ENCODE measurements around the gene TRMT61A. TPM values are rescaled to one million over a fixed set of nuclear protein-coding genes. Genes with fewer than 3 reads are reported as not detected.
A peak's percentile ranks its signal among the peaks of the same experiment; 100 is the strongest.

The TRMT61A gene
- total and polyA plus RNA-seq, 2 of the 13 experiments (the other 11 are each of a cell fraction or from before 2014, with no cell fraction given) = 6.5 to 13.6 TPM

- TF ChIP-seq DRAP1 (CRISPR knock-in tag; IDR thresholded peaks at IDR 0.05) = no peak; the same call in 1 of the 2 replicates
- no peak for TF ChIP-seq ZNF546 (CRISPR knock-in tag; conservative IDR thresholded peaks at IDR 0.05)
- TF ChIP-seq GLI4 (CRISPR knock-in tag; IDR thresholded peaks at IDR 0.05; ENCODE audit: borderline replicate concordance) = no peak
- no peak for TF ChIP-seq ERF (CRISPR knock-in tag; IDR thresholded peaks at IDR 0.05)
- TF ChIP-seq FOXO1 (CRISPR knock-in tag; IDR thresholded peaks at IDR 0.05) = no peak
- TF ChIP-seq TCF7L2 (IDR thresholded peaks at IDR 0.05; ENCODE audit: low read depth, low read length) = no peak
- TF ChIP-seq ZFAT (CRISPR knock-in tag; conservative IDR thresholded peaks at IDR 0.05) = no peak
- no peak for TF ChIP-seq KDM3A (CRISPR knock-in tag; IDR thresholded peaks at IDR 0.05; ENCODE audit: low read depth)
- TF ChIP-seq SYNCRIP (IDR thresholded peaks at IDR 0.05; ENCODE audit: insufficient read depth, low read depth, low read length) = no peak
- TF ChIP-seq ZNF569 (CRISPR knock-in tag; IDR thresholded peaks at IDR 0.05; ENCODE audit: borderline replicate concordance) = no peak
- no peak for TF ChIP-seq ZNF263 (CRISPR knock-in tag; IDR thresholded peaks at IDR 0.05)
- no peak for TF ChIP-seq ZNF572 (CRISPR knock-in tag; IDR thresholded peaks at IDR 0.05)
- peak; percentile 61 for TF ChIP-seq SAP130 (CRISPR knock-in tag; IDR thresholded peaks at IDR 0.05; ENCODE audit: low read depth)
- TF ChIP-seq IKZF5 (CRISPR knock-in tag; IDR thresholded peaks at IDR 0.05) = 0 out of 2 replicates have a peak, but pooled peaks have one; percentile 24
- no peak for TF ChIP-seq TBX3 (IDR thresholded peaks at IDR 0.05; ENCODE audit: borderline replicate concordance)
- 0 out of 2 replicates have a peak, but pooled peaks have one; percentile 21 for TF ChIP-seq MIXL1 (CRISPR knock-in tag; IDR thresholded peaks at IDR 0.05)
- TF ChIP-seq SIN3B (IDR thresholded peaks at IDR 0.05; ENCODE audit: low read length) = no peak
- TF ChIP-seq SNAPC4 (CRISPR knock-in tag; IDR thresholded peaks at IDR 0.05) = no peak
- TF ChIP-seq ZNF101 (CRISPR knock-in tag; IDR thresholded peaks at IDR 0.05; ENCODE audit: borderline replicate concordance, low read depth) = no peak
- peak; percentile 64; the same call in 1 of the 2 replicates for TF ChIP-seq ZNF770 (CRISPR knock-in tag; IDR thresholded peaks at IDR 0.05)
- no peak for TF ChIP-seq HNRNPH1 (optimal IDR thresholded peaks at IDR 0.05; ENCODE audit: low read depth, low read length)
- TF ChIP-seq, protein P1, sequence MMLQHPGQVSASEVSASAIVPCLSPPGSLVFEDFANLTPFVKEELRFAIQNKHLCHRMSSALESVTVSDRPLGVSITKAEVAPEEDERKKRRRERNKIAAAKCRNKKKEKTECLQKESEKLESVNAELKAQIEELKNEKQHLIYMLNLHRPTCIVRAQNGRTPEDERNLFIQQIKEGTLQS (CRISPR knock-in tag; IDR thresholded peaks at IDR 0.05) = no peak
Measured at GRCh38 chr14:103500148-103500990, 28.6 kb upstream of the TRMT61A start (continued).
